GM19372 (cell line): ENCODE results near the gene ERC2.

Experiments
- ATAC-seq: cut with Tn5 transposase; IDR thresholded peaks from one replicate; pipeline ENCODE4 v1.9.1; 2021; ENCODE audit warnings: mild to moderate bottlenecking, low read depth, moderate library complexity; ENCODE audit not compliant: unreplicated experiment

The ERC2 gene

GRCh38 chr3:56197259-56197965 lies 270.9 kb downstream of the ERC2 start:
- ATAC-seq = no peak

GRCh38 chr3:56196700-56197099 lies 271.6 kb downstream of the ERC2 start:
- ATAC-seq = no peak

DNA sequence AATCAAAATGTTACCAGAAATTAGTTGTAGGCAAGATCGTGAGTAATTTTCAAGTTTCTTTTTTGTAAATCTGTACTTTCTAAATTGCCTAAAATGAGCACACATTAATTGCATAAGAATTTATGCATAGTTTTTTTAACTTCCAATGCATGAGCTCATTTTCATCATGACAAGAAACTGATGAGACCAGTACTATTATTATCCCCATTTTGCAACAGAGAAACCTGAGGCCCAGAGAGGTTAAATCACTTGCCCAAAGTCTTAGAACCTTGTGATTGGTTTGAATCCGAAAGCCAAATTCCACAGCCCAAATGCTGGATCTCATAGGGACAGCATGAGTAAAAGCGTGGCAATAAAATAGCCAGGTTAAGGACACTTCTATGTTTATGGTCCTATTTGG lies 274.7 kb downstream of the ERC2 start:
- ATAC-seq = no peak

- ATAC-seq = no peak
These were observed 276.3 kb downstream of the ERC2 start for GRCh38 chr3:56192001-56192400.

DNA sequence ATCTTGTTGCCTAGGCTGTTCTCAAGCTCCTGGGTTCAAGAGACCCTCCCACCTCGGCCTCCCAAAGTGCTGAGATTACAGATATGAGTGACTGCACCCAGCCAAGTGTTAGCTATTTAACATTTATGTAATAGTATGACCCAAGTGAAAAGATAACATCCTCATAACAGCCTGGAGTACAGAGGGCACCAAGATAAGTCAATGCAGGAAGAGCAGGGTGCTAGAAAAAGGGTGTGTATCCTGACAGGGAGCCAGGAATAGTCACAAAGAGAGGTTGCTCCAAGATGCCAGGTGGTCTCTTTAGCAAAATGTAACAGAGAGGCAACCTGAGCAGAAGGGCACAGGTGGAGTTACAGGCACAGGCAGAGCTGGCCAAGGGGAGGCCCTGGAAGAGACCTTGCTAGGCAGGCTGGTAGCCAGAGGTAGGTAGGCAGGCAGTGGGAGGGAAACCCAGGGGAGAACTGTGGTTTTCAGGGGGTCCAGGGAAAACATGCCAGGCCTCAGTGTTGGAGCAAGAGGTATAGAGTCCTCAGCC lies 277.4 kb downstream of the ERC2 start:
- ATAC-seq = no peak

GRCh38 chr3:56190130-56190529 lies 278.1 kb downstream of the ERC2 start:
- no peak for ATAC-seq

- ATAC-seq = no peak
These were observed 278.7 kb downstream of the ERC2 start for GRCh38 chr3:56189536-56189935.

DNA sequence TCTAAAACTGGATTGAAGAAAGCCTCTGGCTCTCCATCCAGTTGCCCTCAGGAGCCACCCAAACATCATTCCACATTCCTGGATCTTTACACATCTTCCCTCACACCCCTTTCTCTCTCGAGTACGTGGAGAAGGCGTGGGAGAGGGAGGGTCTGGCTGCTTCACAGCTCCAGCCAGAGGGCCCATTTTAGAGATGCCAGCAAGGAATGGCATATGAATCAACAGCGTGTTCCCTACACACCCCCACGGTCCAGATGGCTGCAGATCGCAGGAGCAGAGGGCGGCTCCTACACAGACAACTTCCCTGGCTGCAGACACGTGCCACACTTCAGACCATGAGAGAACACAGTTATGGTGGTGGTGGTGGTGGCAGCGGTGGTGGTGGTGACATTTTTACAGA lies 280.1 kb downstream of the ERC2 start:
- ATAC-seq = no peak

- no peak for ATAC-seq
These were observed 281.2 kb downstream of the ERC2 start for GRCh38 chr3:56187051-56187450.

DNA sequence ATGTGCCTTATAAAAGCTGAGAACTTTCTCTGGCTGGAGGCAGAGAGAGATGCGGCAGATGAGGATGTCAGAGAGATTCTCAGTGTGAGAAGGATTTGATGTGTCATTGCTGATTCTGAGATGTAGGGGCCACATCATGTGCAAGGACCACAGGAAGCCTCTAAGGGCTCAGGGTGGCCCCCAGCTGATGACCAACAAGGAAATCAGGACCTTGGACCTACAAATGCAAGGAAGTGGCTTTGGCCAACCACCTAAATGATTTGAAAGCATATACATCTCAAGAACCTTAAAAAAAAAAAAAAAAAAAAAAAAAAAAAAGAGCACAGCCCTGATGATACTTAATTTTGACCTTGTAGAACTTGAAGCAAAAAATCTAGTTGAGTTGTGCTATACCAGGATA lies 282.4 kb downstream of the ERC2 start:
- ATAC-seq = no peak

GRCh38 chr3:56183529-56183928 lies 284.7 kb downstream of the ERC2 start:
- no peak for ATAC-seq

- ATAC-seq = no peak
These were observed 287.8 kb downstream of the ERC2 start for GRCh38 chr3:56180433-56180832.

DNA sequence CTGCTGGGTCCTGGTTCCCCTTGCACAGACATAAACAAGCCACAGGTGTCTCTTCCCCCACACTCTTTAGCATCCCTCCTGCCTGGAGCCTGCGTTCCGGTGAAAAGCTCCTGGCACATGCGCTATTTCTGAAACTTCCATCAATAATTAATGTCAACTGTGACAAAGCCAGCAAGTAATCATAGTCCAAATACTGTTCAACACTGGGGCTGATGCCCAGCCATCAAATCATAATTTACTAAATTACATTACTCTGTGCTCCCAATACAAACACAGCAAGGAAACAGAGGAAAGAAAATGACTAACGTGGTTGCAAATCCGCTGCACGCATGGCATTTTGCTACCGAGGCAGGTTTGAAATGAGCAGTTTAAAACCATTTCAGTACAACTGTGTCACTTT lies 294.7 kb downstream of the ERC2 start:
- no peak for ATAC-seq

DNA sequence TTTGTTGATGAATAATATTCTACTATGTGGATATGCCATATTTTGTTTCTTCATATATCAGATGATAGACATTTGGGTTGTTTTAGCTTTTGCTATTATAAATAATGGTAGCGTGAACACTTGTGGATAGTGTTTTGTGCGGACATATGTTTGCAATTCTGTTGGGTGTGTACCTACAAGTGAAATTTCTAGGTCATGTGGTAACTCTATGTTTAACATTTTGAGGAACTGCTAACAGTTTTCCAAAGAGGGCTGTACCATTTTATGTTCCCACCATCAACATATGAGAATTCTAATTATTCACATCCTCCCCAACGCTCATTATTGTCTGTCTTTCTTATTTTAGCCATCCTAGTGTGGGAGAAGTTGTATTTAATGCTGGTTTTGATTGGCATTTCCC lies 303.8 kb downstream of the ERC2 start:
- no peak for ATAC-seq

DNA sequence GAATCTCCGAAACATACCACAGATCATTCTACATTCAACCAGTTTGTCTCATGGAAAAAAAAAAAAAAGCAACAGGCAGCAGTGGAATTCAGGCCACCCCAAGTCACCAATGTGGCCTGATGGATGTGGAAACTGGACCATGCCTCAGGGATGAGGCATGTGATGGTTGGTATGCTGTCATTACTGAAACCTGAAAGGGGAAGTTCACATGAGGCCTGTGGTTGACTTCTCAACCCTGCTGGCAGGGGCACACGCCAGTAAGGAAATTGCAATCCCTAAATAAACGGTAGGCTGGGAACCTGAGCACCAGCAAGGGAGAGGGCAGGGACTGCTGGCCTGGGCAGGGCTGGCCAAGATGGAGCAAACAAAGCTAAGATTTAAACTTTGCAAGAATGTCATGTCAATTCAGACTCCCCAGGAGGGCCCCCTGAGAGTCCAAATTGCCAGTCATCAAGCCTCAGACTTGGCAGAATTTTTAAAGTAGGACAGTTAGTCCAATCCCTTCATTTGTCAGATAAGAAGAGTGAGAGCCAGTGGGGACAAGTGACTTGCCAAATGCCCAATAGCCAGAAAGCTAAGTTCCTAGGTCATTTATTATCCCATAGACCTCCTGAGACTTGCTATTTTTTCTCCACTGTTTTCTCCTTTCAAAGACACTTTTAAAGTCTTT lies 310.4 kb downstream of the ERC2 start:
- ATAC-seq = no peak

DNA sequence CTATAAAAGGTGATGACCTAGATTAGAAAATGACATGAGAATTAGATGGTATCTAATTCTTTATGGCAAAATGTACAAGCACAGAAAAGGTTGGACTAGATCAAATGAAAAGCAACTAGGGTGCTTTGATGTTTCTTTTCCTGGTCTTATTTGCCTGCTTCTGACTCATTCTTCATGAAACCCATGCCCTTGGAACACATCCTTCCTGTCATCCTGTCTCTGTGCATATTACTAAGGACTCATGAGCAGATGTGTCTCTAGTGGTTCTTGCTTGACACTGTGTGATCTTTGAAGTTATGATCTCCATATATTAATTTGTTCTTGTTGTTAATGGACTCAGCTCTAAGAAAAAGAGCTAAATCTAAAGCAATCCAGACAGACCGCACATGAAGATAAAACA lies 314.0 kb downstream of the ERC2 start:
- no peak for ATAC-seq

- ATAC-seq = no peak
These were observed 320.9 kb downstream of the ERC2 start for GRCh38 chr3:56147354-56147753.

DNA sequence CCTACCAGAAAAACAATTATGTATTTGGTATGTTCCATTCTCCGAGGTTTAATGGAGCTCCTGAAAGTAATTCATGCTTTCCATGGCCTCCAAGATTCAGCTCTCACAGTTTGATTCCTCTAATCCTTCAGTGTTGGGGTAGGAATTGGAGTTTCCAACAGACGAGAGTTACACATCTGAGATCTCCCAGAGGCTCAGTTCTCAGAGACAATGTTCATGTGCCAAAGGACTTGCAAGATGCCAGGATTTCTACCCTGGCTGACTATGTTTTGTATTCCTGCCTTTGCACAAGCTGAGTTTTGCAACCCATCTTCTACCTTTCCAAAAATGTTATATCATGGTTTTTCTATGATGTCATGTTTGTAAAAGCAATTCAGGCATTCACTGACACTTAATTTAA lies 322.9 kb downstream of the ERC2 start:
- ATAC-seq = no peak

GRCh38 chr3:56144805-56145204 lies 323.5 kb downstream of the ERC2 start:
- no peak for ATAC-seq

DNA sequence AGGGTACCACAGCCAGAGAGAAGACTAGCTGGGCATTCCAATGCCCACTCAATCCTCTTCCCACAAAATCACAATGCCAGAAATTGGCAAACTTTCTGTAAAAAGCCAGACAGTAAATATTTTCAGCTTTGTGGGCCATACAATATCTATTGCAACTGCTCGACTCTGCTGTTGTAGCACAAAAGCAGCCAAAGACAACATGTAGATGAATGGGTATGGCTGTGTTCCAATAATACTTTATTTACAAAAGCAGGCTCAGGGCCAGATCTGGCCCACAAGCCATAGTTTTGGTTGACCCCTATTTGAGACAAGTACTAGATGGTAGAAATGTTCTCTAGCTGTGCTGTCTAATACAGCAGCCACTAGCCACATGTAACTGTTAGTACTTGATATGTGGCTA lies 330.9 kb downstream of the ERC2 start:
- ATAC-seq = no peak

DNA sequence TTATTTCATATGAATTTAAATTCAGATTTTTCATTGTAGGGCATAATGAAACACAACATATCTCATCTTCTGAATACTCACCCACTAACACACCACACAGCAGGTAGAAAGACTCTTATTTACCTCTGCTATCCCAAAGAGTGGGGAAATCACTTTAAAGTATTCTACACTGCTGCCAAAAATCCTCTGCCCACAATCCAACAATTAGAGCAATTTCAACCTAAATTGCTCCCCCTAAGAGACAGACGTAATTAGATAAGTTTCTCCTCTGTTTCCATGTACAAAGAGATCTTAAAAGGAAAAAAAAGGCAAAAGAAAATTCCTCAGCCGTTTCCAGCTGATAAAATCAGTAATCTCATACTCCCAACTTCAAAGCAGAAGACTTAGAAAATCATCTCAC lies 331.8 kb downstream of the ERC2 start:
- no peak for ATAC-seq

GRCh38 chr3:56135941-56136340 lies 332.3 kb downstream of the ERC2 start:
- ATAC-seq = no peak
